ENCODE results near the gene TMCO1. TPM values are rescaled to one million over a fixed set of nuclear protein-coding genes. Genes with fewer than 3 reads are reported as not detected.

The TMCO1 gene
- total RNA-seq = 37.1 and 55.6 TPM in 2 replicates

GRCh38 chr1:165768513-165769394 is at the start of gene TMCO1:
TSS of gene TMCO1 (minus strand) at chr1:165768868. CDS start at chr1:165768751, 117 bp downstream.

GRCh38 chr1:165697881-165698760 is 70.5 kb downstream of the TMCO1 start, which contains the start of gene ALDH9A1:
TSS of gene ALDH9A1 (minus strand) at chr1:165698562. CDS start at chr1:165698558, 4 bp downstream.

Other genes starting within 250 kb of the TMCO1 start
- not detected in 2 replicates for gene LRRC52, start 224.9 kb downstream of the TMCO1 start, total RNA-seq
- gene MGST3, start 137.6 kb downstream of the TMCO1 start, total RNA-seq = 155 and 168 TPM in 2 replicates
- 71.4 and 80.2 TPM in 2 replicates for gene ALDH9A1, start 70.3 kb downstream of the TMCO1 start, total RNA-seq
- gene UCK2, start 58.7 kb upstream of the TMCO1 start, total RNA-seq = 59.9 and 72.8 TPM in 2 replicates